Retinal pigment epithelial cell (primary cell): Measurements from ENCODE around the gene TLCD3B.

Source experiments
- DNase-seq: peaks from one replicate; pipeline ENCODE4 v3.0.0-alpha.2; 2010; ENCODE audit warnings: low read depth
- H3K4me3 ChIP-seq: 2 replicates; pipeline ENCODE4 v1.5.1; 2011; ENCODE audit warnings: mild to moderate bottlenecking, low read length, control low read depth, moderate library complexity
- CTCF ChIP-seq: conservative IDR thresholded peaks from 2 replicates; pipeline ENCODE4 v1.5.1; 2011; ENCODE audit warnings: low read depth, low read length, control low read depth, inconsistent platforms

The TLCD3B gene

GRCh38 chr16:29978564-29979270 lies 52.4 kb downstream of the TLCD3B start:
- no peak for DNase-seq

GRCh38 chr16:29978081-29978480 lies 53.0 kb downstream of the TLCD3B start:
- no peak for DNase-seq
- no peak overlapping the region for H3K4me3 ChIP-seq
- TF ChIP-seq CTCF = no peak

More at GRCh38 chr16:29978564-29979270, 52.4 kb downstream of the TLCD3B start:
- TF ChIP-seq CTCF = no peak
- no peak overlapping the region for H3K4me3 ChIP-seq

GRCh38 chr16:29977063-29977825 lies 53.8 kb downstream of the TLCD3B start:
- no peak overlapping the region for H3K4me3 ChIP-seq

GRCh38 chr16:29975811-29976511 lies 55.1 kb downstream of the TLCD3B start:
- no peak for TF ChIP-seq CTCF
- peak overlapping the region; percentile 94 for H3K4me3 ChIP-seq
- DNase-seq = no peak

More at GRCh38 chr16:29977063-29977825, 53.8 kb downstream of the TLCD3B start:
- no peak for DNase-seq
- TF ChIP-seq CTCF = no peak

GRCh38 chr16:29975134-29975538 lies 55.9 kb downstream of the TLCD3B start:
- no peak for TF ChIP-seq CTCF
- no peak for DNase-seq
- peak overlapping the region; percentile 94 for H3K4me3 ChIP-seq
